Nephron progenitor cell (in vitro differentiated cells): ENCODE measurements around the gene DAP.

Experiments used
- DNase-seq: peaks from one replicate; pipeline ENCODE4 v3.0.0; 2021
- H3K27ac Mint-ChIP-seq: 2 replicates; pipeline ENCODE4 v1.8.0; 2021; ENCODE audit warnings: mild to moderate bottlenecking, moderate library complexity, mixed read lengths
- H3K27me3 Mint-ChIP-seq: 2 replicates; pipeline ENCODE4 v1.8.0; 2021; ENCODE audit warnings: mild to moderate bottlenecking, low read depth, mixed read lengths; ENCODE audit not compliant: poor library complexity
- H3K36me3 Mint-ChIP-seq: 2 replicates; pipeline ENCODE4 v1.8.0; 2021; ENCODE audit warnings: low read depth, mixed read lengths
- H3K4me1 Mint-ChIP-seq: 2 replicates; pipeline ENCODE4 v1.8.0; 2021; ENCODE audit warnings: mixed read lengths
- H3K4me3 Mint-ChIP-seq: 2 replicates; pipeline ENCODE4 v1.8.0; 2021; ENCODE audit warnings: mild to moderate bottlenecking, moderate library complexity, mixed read lengths
- H3K9me3 Mint-ChIP-seq: 2 replicates; pipeline ENCODE4 v1.8.0; 2021; ENCODE audit warnings: mild to moderate bottlenecking, moderate library complexity, mixed read lengths
- TF ChIP-seq, protein P1 (sequence below): fragments of 200-600 bp; sonication (generic); IDR thresholded peaks from 2 replicates; pipeline ENCODE4 v1.5.0; 2021; ENCODE audit warnings: antibody characterized with exemption

The DAP gene

DNA sequence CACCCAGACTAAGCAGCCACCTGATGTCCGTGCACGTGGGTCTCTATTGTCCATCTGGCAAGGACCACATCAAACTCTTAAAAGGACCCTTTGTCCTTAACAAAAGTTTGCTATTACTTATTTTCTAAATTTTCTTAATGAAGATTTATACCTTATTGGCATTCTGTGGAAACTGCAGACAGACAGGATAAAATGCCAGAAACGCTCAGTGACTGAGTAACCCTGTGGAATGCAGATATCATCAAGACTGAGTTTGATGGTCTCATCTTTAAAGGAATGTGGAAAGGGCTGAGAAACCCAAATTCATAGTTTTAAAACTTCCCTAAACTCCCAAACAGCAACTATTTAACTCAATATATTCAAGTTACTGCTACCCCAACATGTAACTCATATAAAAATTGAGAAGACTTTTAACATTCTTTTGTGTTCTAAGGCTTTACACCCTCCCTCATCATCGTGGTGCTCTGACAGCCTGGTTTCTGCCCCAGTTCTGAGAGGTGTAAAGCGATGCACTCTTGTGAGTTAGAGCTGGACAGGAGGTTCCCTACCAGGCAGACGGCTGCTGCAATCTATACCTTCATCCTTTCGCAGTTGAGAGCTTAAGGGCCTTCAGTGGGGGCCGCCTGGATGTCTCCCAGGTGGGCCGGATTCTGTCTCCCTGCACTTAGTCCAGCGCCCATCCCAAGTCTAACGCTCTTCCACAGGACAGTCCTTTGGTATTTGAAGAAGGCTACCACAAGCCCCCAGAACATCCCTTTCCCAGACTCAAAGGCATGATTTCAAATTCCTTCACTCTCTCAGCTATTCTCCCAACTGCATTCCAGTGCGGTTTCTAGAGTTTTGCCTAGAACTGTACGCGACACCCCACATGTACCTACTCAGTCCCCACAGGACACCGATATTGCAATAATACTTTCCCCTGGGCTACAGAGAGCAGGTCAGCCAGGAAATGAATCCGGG, 68.9 kb downstream of the DAP start:
- Mint-ChIP-seq H3K27me3 (no peaks in the 10 kb centered on the region), H3K27ac (peak overlapping the region; percentile 13), H3K4me3 (no peak overlapping the region), H3K36me3 (peaks cover 33% of the 10 kb centered on the region), H3K9me3 (peaks cover 17% of the 10 kb centered on the region), H3K4me1 (peaks cover 19% of the 10 kb centered on the region)
- DNase-seq, result no peak
- TF ChIP-seq, protein P1, sequence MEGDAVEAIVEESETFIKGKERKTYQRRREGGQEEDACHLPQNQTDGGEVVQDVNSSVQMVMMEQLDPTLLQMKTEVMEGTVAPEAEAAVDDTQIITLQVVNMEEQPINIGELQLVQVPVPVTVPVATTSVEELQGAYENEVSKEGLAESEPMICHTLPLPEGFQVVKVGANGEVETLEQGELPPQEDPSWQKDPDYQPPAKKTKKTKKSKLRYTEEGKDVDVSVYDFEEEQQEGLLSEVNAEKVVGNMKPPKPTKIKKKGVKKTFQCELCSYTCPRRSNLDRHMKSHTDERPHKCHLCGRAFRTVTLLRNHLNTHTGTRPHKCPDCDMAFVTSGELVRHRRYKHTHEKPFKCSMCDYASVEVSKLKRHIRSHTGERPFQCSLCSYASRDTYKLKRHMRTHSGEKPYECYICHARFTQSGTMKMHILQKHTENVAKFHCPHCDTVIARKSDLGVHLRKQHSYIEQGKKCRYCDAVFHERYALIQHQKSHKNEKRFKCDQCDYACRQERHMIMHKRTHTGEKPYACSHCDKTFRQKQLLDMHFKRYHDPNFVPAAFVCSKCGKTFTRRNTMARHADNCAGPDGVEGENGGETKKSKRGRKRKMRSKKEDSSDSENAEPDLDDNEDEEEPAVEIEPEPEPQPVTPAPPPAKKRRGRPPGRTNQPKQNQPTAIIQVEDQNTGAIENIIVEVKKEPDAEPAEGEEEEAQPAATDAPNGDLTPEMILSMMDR, result no peak

DNA sequence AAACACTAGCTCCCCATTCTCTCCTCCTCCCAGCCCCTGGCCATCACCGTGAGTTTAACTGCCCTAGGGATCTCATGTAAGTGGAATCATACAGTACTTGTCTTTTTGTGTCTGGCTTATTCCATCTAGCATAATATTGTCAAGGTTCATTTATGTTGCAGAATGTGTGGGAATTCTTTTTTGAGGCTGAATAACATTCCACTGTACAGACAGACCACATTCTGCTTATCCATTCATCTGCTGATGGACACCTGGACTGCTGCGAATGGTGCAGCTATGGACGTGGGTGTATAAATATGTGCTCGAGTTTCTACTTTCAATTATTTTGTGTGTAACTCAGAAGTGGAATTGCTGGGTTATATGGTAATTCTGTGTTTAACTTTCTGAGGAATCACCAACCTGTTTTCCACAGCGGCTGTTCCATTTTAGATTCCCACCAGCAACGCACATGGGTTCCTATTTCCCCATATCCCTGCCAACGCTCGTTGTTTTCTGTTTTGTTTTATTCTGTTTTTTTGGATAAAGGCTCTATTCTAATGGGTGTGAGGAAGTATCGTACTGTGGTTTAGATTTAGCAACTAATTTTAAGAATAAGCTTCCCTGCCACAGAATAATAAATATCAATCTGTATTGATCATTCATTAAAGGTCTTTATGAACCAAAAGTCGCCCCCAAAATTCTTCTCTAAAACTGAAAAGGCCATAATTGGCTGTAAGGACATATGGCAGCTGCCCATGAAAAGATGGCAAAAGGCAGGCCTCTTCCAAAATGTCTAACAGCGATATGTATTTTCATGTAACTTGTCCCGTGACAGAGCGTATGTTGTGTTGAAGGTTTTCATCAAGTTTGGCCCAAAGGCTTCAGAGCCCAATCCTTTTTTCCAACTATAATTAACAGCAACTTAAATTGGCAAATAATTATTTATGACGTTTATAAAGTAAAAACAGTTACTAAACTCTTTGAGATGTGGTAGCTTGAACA, 70.3 kb downstream of the DAP start:
- peaks cover 29% of the 10 kb centered on the region for H3K9me3 Mint-ChIP-seq
- H3K27me3 Mint-ChIP-seq, result no peaks in the 10 kb centered on the region
- peaks cover 46% of the 10 kb centered on the region for H3K36me3 Mint-ChIP-seq
- TF ChIP-seq, protein P1, result no peak
- H3K4me1 Mint-ChIP-seq, result peaks cover 14% of the 10 kb centered on the region
- no peak for DNase-seq
- no peak overlapping the region for H3K27ac Mint-ChIP-seq
- no peak overlapping the region for H3K4me3 Mint-ChIP-seq

DNA sequence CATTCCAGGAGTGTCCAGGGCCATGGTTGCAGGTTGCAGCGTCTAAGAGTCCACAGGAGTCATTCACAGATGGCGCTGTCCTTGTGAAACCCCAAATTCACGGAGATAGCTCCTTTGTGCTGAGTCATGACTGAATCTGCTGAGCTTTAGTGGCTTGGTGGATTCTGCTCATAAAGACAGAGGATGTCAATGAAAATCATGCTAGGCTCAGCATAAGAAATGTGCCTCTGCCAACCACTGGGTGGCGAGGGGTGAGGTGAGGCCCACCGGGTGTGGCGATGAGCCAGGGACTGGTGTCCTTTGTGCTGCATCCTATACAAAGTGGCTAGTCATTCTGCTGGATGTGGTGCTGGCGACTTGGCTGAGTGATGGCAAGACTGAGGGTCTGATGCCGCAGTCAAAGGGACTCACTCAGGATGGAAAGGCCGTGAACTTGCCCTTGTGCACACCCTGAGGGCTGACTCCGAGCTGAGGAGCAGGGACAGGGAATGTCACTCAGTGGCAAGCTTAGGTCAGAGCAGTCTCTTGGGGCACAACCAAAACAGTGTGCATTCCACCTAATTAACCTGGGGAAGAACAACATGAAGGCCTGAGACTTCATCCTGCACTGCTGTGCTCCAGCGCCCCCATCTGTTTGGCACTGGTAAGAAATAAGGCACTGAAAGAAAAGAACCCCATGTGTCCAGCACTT, 71.5 kb downstream of the DAP start:
- H3K36me3 Mint-ChIP-seq, result peaks cover 58% of the 10 kb centered on the region
- peaks cover 29% of the 10 kb centered on the region for H3K9me3 Mint-ChIP-seq
- no peak overlapping the region for H3K4me3 Mint-ChIP-seq
- H3K27ac Mint-ChIP-seq, result no peak overlapping the region
- TF ChIP-seq, protein P1, result peak; percentile 35
- peaks cover 8% of the 10 kb centered on the region for H3K4me1 Mint-ChIP-seq
- DNase-seq, result peak; percentile 37
- no peaks in the 10 kb centered on the region for H3K27me3 Mint-ChIP-seq

DNA sequence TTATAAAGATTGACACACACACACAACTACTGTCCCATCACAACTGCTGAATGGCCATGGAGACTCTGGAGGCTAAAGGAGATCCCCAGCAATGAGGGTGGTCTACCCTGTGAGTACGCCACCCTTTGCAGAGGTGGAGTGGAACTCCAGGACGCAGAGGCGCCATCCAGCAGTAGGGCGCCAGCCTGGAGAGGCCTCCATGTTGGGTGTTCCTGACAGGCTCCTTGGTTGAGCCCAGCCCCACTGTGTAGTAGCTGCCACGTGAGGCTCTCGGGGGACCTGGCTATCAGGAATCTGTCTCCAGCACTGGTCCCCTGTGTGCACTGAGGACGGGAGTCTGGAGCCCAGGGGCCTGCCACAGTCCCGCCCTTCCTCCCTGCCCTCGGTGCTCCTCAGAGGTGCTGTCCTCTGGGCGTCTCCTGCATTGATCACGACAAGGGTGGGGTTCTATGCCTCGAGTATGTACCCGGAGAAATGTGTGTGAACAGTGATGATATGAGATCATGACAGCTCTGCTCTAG, 72.3 kb downstream of the DAP start:
- H3K27ac Mint-ChIP-seq, result no peak overlapping the region
- H3K4me1 Mint-ChIP-seq, result peaks cover 8% of the 10 kb centered on the region
- H3K9me3 Mint-ChIP-seq, result peaks cover 29% of the 10 kb centered on the region
- H3K4me3 Mint-ChIP-seq, result no peak overlapping the region
- no peaks in the 10 kb centered on the region for H3K27me3 Mint-ChIP-seq
- peaks cover 59% of the 10 kb centered on the region for H3K36me3 Mint-ChIP-seq
- TF ChIP-seq, protein P1, result no peak
- no peak for DNase-seq

DNA sequence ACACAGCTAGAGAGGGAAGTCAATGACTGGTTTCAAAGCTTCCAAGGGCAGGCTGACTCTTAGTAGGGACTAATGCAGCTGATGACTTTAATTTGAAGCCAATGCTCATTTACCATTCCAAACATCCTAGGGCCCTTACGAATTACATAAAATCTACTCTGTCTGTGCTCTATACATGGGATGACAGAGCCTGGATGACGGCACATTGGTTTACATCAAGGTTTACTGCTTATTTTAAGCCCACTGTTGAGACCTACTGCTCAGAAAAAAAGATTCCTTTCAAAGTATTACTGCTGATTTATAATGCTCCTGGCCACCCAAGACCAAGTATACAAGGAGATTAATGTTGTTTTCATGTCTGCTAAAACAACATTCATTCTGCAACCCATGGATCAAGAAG, 74.1 kb downstream of the DAP start:
- H3K4me1 Mint-ChIP-seq, result peaks cover 8% of the 10 kb centered on the region
- no peak overlapping the region for H3K27ac Mint-ChIP-seq
- no peak overlapping the region for H3K4me3 Mint-ChIP-seq
- peaks cover 29% of the 10 kb centered on the region for H3K9me3 Mint-ChIP-seq
- no peak for DNase-seq
- TF ChIP-seq, protein P1, result no peak
- H3K27me3 Mint-ChIP-seq, result peaks cover 3% of the 10 kb centered on the region
- peaks cover 70% of the 10 kb centered on the region for H3K36me3 Mint-ChIP-seq
